Measurements from ENCODE around the gene CCPG1. TPM values are rescaled to one million over a fixed set of nuclear protein-coding genes. Genes with fewer than 3 reads are reported as not detected.

CCPG1 gene
- total RNA-seq, result 65.0 TPM

DNA sequence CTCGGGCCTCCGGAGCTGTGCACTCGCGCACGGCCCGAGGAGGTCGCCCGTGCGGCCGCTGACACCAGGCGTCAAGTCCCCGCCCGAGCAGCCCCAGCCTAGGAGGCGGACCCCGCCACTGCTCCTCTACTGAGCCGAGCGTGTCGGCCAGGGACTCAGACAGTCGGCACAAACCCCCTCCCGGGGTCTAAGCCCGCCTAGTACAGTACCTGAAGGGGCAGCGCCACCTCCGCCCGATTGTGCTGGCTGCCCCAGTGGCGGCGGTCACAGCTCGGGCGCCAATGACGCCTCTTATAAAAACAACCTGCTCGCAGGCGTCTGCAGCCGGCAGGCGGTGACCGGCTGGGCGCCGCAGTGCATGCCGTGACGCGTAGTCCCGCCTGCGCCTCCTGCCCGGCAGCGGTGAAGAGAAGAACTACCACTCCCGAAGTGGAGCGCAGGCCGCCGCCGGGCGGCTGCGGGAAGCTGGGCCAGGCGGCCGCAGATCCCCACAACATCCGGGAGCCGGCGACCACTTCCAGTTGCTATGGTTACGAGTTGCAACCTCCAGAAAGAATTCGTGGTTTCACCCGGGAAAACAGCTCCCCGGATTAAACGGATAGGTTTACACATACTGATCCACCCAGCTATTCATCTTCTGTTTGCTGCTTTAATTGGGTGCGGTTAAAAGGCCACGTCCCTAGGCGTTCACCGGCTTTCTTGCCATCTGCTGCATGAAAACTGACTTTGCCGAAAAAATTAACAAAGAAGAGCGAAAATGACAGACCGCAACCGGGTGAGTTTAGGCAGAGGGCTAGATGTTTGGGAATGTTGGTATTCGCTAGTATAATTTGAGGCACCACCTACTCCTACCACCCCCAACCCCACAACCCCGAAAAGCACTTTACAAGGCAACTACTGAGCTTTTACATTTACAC is at the start of gene CCPG1, which contains the start of gene PIERCE2:
CCPG1 (minus strand) TSS at position 348 of the 917 bp plus-strand sequence. CDS start 18,935 bp downstream, outside the sequence.
PIERCE2 (plus strand) TSS at position 484 of the 917 bp plus-strand sequence; CDS start at position 758, 274 bp downstream.

GRCh38 chr15:55318588-55319494 is 89.3 kb downstream of the CCPG1 start, which contains the start of the genes PIGB and PIGBOS1:
TSS of gene PIGB (plus strand) at chr15:55319222. CDS start at chr15:55319251, 29 bp downstream.
TSS of gene PIGBOS1 (minus strand) at chr15:55319123. CDS start at chr15:55317792, 1,331 bp downstream.

Other genes starting within 250 kb of the CCPG1 start
- 81.0 TPM for gene RSL24D1, start 211.4 kb downstream of the CCPG1 start, total RNA-seq
- 26.5 TPM for gene RAB27A, start 118.5 kb downstream of the CCPG1 start, total RNA-seq
- 16.5 TPM for gene PIGBOS1, start 89.2 kb downstream of the CCPG1 start, total RNA-seq
- 9.1 TPM for gene PIGB, start 89.1 kb downstream of the CCPG1 start, total RNA-seq
- gene PIERCE2, start 136 bp upstream of the CCPG1 start, total RNA-seq, result 1.8 TPM
- gene DNAAF4, start 99.9 kb upstream of the CCPG1 start, total RNA-seq, result 8.9 TPM
- 36.4 TPM for gene PYGO1, start 180.0 kb upstream of the CCPG1 start, total RNA-seq

Measured in camera-type eye (tissue), 1 donor.